Hepatocyte (in vitro differentiated cells): ENCODE measurements around the gene BIRC7. TPM values are rescaled to one million over a fixed set of nuclear protein-coding genes. Genes with fewer than 3 reads are reported as not detected.

Source experiments
- DNase-seq: peaks from one replicate; pipeline ENCODE4 v3.0.0-alpha.2; 2016; ENCODE audit warnings: low spot score
- H2AFZ ChIP-seq: fragments of 200-600 bp; sonication (generic); 2 replicates; pipeline ENCODE4 v1.6.0; 2016; ENCODE audit warnings: antibody characterized with exemption, mild to moderate bottlenecking
- H3K27ac ChIP-seq: fragments of 200-600 bp; sonication (generic); 2 replicates; pipeline ENCODE4 v1.5.1; 2016; ENCODE audit warnings: mild to moderate bottlenecking
- H3K27me3 ChIP-seq: fragments of 200-600 bp; sonication (generic); 2 replicates; pipeline ENCODE4 v1.6.1; 2016
- H3K36me3 ChIP-seq: fragments of 200-600 bp; sonication (generic); replicated peaks from 2 replicates; pipeline ENCODE4 v1.5.1; 2016; ENCODE audit warnings: low read depth; ENCODE audit not compliant: insufficient read depth
- H3K4me1 ChIP-seq: fragments of 200-600 bp; sonication (generic); 2 replicates; pipeline ENCODE4 v1.5.1; 2016; ENCODE audit warnings: mild to moderate bottlenecking, moderate library complexity; ENCODE audit not compliant: insufficient read depth
- H3K4me2 ChIP-seq: fragments of 200-600 bp; sonication (generic); 2 replicates; pipeline ENCODE4 v1.6.0; 2016
- H3K4me3 ChIP-seq: fragments of 200-600 bp; sonication (generic); 2 replicates; pipeline ENCODE4 v1.5.1; 2016; ENCODE audit warnings: mild to moderate bottlenecking
- H3K79me2 ChIP-seq: fragments of 200-600 bp; sonication (generic); 2 replicates; pipeline ENCODE4 v1.6.0; 2017; ENCODE audit warnings: mild to moderate bottlenecking
- H3K9me2 ChIP-seq: fragments of 200-600 bp; sonication (generic); replicated peaks from 2 replicates; pipeline ENCODE4 v1.6.0; 2017; ENCODE audit warnings: mild to moderate bottlenecking; ENCODE audit not compliant: insufficient read depth
- H3K9me3 ChIP-seq: fragments of 200-600 bp; sonication (generic); 2 replicates; pipeline ENCODE4 v1.5.1; 2016; ENCODE audit warnings: low read depth, mild to moderate bottlenecking
- H4K20me1 ChIP-seq: fragments of 200-600 bp; sonication (generic); 2 replicates; pipeline ENCODE4 v1.6.0; 2016; ENCODE audit warnings: mild to moderate bottlenecking; ENCODE audit not compliant: insufficient read depth, poor library complexity, severe bottlenecking
- CTCF ChIP-seq: fragments of 200-600 bp; sonication (generic); IDR thresholded peaks from 2 replicates; pipeline ENCODE4 v1.5.1; 2016; ENCODE audit warnings: antibody characterized with exemption, mild to moderate bottlenecking; ENCODE audit not compliant: poor library complexity
- EZH2 ChIP-seq: fragments of 200-600 bp; sonication (generic); IDR thresholded peaks from 2 replicates; pipeline ENCODE4 v1.6.1; 2016; ENCODE audit warnings: antibody characterized with exemption, mild to moderate bottlenecking, borderline replicate concordance
- EZH2phosphoT487 ChIP-seq: fragments of 200-600 bp; sonication (generic); IDR thresholded peaks from one replicate; pipeline ENCODE4 v1.6.1; 2018; ENCODE audit warnings: antibody characterized with exemption, mild to moderate bottlenecking, low read depth, moderate library complexity; ENCODE audit not compliant: unreplicated experiment, severe bottlenecking
- whole genome bisulfite sequencing: methylation state at CpG from one replicate; pipeline ENCODE4 v1.1.6; 2016; ENCODE audit warnings: low lambda C conversion rate; ENCODE audit errors: missing lambda C conversion rate; 5-methylcytosine and 5-hydroxymethylcytosine counted together
- polyA plus RNA-seq: library from polyadenylated mRNA; unstranded; fragments of >200 nt; fragmentation: Nextera tagmentation; extraction: Ambion mirVana; gene quantifications from 2 replicates; pipeline ENCODE4 v1.2.1, GENCODE V29; 2016
- total RNA-seq: library from RNA; depleted of rRNA; stranded (reverse); fragments of >200 nt; gene quantifications from 2 replicates; pipeline ENCODE4 v1.2.3, GENCODE V29; 2014

BIRC7 gene
- total and polyA plus RNA-seq, 2 experiments from 2014 or later: 0.43 to 2.0 TPM

GRCh38 chr20:63191400-63191799, 44.3 kb upstream of the BIRC7 start:
- H3K36me3 ChIP-seq: no peaks in the 10 kb centered on the region
- H3K4me1 ChIP-seq: peaks cover 3% of the 10 kb centered on the region
- no peak overlapping the region for H3K4me3 ChIP-seq
- H2AFZ ChIP-seq: no peak overlapping the region
- peaks cover 21% of the 10 kb centered on the region for H4K20me1 ChIP-seq
- DNase-seq: no peak
- H3K4me2 ChIP-seq: no peak overlapping the region
- H3K27ac ChIP-seq: no peak overlapping the region
- no peak for TF ChIP-seq CTCF
- no peak for TF ChIP-seq EZH2
- TF ChIP-seq EZH2phosphoT487: no peak
- no peaks in the 10 kb centered on the region for H3K27me3 ChIP-seq
- H3K9me2 ChIP-seq: no peaks in the 10 kb centered on the region
- 87% methylated on average over 14 of the region's 14 CpGs for WGBS
- H3K9me3 ChIP-seq: no peaks in the 10 kb centered on the region
- H3K79me2 ChIP-seq: peaks cover 10% of the 10 kb centered on the region

GRCh38 chr20:63192721-63193120, 43.0 kb upstream of the BIRC7 start:
- H3K79me2 ChIP-seq: peaks cover 23% of the 10 kb centered on the region
- H3K36me3 ChIP-seq: no peaks in the 10 kb centered on the region
- H4K20me1 ChIP-seq: peaks cover 34% of the 10 kb centered on the region
- H3K9me3 ChIP-seq: no peaks in the 10 kb centered on the region
- H3K27me3 ChIP-seq: no peaks in the 10 kb centered on the region
- H3K4me3 ChIP-seq: no peak overlapping the region
- H3K9me2 ChIP-seq: no peaks in the 10 kb centered on the region
- H3K4me1 ChIP-seq: peaks cover 3% of the 10 kb centered on the region
- WGBS: 95% methylated on average over 21 of the region's 21 CpGs
- DNase-seq: no peak
- no peak for TF ChIP-seq EZH2
- no peak for TF ChIP-seq EZH2phosphoT487
- TF ChIP-seq CTCF: no peak
- no peak overlapping the region for H2AFZ ChIP-seq
- no peak overlapping the region for H3K4me2 ChIP-seq
- no peak overlapping the region for H3K27ac ChIP-seq

GRCh38 chr20:63194007-63194796, 41.5 kb upstream of the BIRC7 start:
- no peak overlapping the region for H3K27ac ChIP-seq
- H2AFZ ChIP-seq: no peak overlapping the region
- WGBS: 84% methylated on average over 14 of the region's 14 CpGs
- no peak overlapping the region for H3K4me3 ChIP-seq
- no peaks in the 10 kb centered on the region for H3K27me3 ChIP-seq
- no peaks in the 10 kb centered on the region for H3K36me3 ChIP-seq
- peaks cover 38% of the 10 kb centered on the region for H3K79me2 ChIP-seq
- TF ChIP-seq EZH2 (no peak), CTCF (no peak), EZH2phosphoT487 (no peak)
- H3K9me2 ChIP-seq: no peaks in the 10 kb centered on the region
- H3K4me1 ChIP-seq: peaks cover 13% of the 10 kb centered on the region
- peaks cover 49% of the 10 kb centered on the region for H4K20me1 ChIP-seq
- H3K4me2 ChIP-seq: no peak overlapping the region
- no peaks in the 10 kb centered on the region for H3K9me3 ChIP-seq
- no peak for DNase-seq
